ENCODE data around the gene CX3CR1.

Gene CX3CR1

GRCh38 chr3:39250116-39250747 is 29.6 kb downstream of the CX3CR1 start:
- TF ChIP-seq ZFP3 (CRISPR knock-in tag; IDR thresholded peaks at IDR 0.05) (no peak), ISL1 (CRISPR knock-in tag; IDR thresholded peaks at IDR 0.05) (no peak), OSR1 (CRISPR knock-in tag; IDR thresholded peaks at IDR 0.05) (no peak), TOX (CRISPR knock-in tag; IDR thresholded peaks at IDR 0.05; ENCODE audit: borderline replicate concordance) (no peak), ZNF565 (CRISPR knock-in tag; conservative IDR thresholded peaks at IDR 0.05; ENCODE audit: low read depth) (no peak), BACH2 (CRISPR knock-in tag; IDR thresholded peaks at IDR 0.05; ENCODE audit: borderline replicate concordance) (no peak), SNAI2 (CRISPR knock-in tag; IDR thresholded peaks at IDR 0.05) (no peak), ZFP30 (CRISPR knock-in tag; IDR thresholded peaks at IDR 0.05) (no peak), CSRNP3 (CRISPR knock-in tag; IDR thresholded peaks at IDR 0.05) (no peak), ARNTL (CRISPR knock-in tag; IDR thresholded peaks at IDR 0.05; ENCODE audit: borderline replicate concordance, low read depth) (no peak), CREB5 (CRISPR knock-in tag; IDR thresholded peaks at IDR 0.05; ENCODE audit: low read depth) (no peak), CSDC2 (CRISPR knock-in tag; IDR thresholded peaks at IDR 0.05) (no peak), ZC3H10 (CRISPR knock-in tag; IDR thresholded peaks at IDR 0.05) (no peak)
- no peak for ATAC-seq

GRCh38 chr3:39249453-39250115 is 30.3 kb downstream of the CX3CR1 start:
- TF ChIP-seq CSRNP3 (CRISPR knock-in tag; IDR thresholded peaks at IDR 0.05) (no peak), SNAI2 (CRISPR knock-in tag; IDR thresholded peaks at IDR 0.05) (no peak), ZNF565 (CRISPR knock-in tag; conservative IDR thresholded peaks at IDR 0.05; ENCODE audit: low read depth) (no peak), POU6F1 (CRISPR knock-in tag; IDR thresholded peaks at IDR 0.05; ENCODE audit: borderline replicate concordance, low read depth) (no peak), ESRRG (CRISPR knock-in tag; IDR thresholded peaks at IDR 0.05) (no peak), ZC3H10 (CRISPR knock-in tag; IDR thresholded peaks at IDR 0.05) (no peak), RARB (CRISPR knock-in tag; IDR thresholded peaks at IDR 0.05) (no peak), BACH2 (CRISPR knock-in tag; IDR thresholded peaks at IDR 0.05; ENCODE audit: borderline replicate concordance) (no peak), TOX (CRISPR knock-in tag; IDR thresholded peaks at IDR 0.05; ENCODE audit: borderline replicate concordance) (no peak), ISL1 (CRISPR knock-in tag; IDR thresholded peaks at IDR 0.05) (no peak), TSHZ2 (CRISPR knock-in tag; IDR thresholded peaks at IDR 0.05) (no peak), ZNF70 (CRISPR knock-in tag; IDR thresholded peaks at IDR 0.05) (no peak), ZFP3 (CRISPR knock-in tag; IDR thresholded peaks at IDR 0.05) (no peak), PATZ1 (CRISPR knock-in tag; IDR thresholded peaks at IDR 0.05; ENCODE audit: borderline replicate concordance) (no peak), ZFP30 (CRISPR knock-in tag; IDR thresholded peaks at IDR 0.05) (no peak), ARNTL (CRISPR knock-in tag; IDR thresholded peaks at IDR 0.05; ENCODE audit: borderline replicate concordance, low read depth) (no peak), CSDC2 (CRISPR knock-in tag; IDR thresholded peaks at IDR 0.05) (no peak), PPARA (CRISPR knock-in tag; IDR thresholded peaks at IDR 0.05; ENCODE audit: borderline replicate concordance) (no peak)
- ATAC-seq, result no peak; the same call in 2 of the 3 replicates
